GM18867 (cell line): Measurements from ENCODE around the gene PDE4D.

Experiments
- ATAC-seq: cut with Tn5 transposase; IDR thresholded peaks from one replicate; pipeline ENCODE4 v1.9.1; 2021; ENCODE audit warnings: mild to moderate bottlenecking, moderate library complexity; ENCODE audit not compliant: unreplicated experiment

Gene PDE4D

DNA sequence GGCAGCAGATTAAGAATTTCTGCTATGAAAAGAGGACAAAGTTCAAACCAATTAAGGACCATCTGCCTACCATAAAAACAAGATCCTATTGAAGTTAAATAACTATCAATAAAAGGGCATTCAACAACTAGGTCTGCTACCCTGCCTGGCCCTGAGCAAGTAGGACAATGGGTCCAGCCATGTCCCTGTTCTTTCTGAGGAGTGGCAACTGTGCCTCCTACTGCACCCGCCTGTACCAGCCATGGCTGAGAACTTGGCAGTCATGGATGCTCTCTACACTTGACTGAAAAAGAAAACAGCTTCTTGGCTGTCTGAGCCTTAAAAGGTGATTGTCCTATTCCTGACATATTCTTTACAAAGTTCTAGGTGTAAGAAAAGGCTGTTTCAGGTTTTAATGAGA lies 652.4 kb downstream of the PDE4D start:
- ATAC-seq: no peak

- peak; percentile 73 for ATAC-seq
Observed at GRCh38 chr5:59238126-59238902, 655.2 kb downstream of the PDE4D start.

- ATAC-seq: no peak
Observed at GRCh38 chr5:59236986-59237385, 656.5 kb downstream of the PDE4D start.

GRCh38 chr5:59236448-59236847 lies 657.1 kb downstream of the PDE4D start:
- ATAC-seq: no peak

DNA sequence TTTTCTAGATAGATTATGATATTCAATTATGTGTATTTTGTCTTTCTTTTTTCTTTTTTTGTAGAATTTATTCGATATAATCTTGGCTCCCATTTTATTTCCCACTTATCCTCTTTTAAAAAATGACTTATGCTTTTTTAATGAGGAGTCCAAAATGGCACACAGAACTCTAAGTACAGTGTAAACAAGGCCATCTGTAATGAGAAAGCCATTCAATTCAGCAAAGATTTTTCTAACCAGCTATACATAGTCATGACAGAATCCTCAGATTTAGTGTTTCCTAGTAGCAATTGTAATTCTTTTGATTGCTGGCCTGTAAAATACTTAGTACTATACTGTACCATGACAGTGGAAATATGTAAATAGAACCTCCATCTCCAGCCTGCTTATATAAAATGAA lies 659.3 kb downstream of the PDE4D start:
- ATAC-seq: no peak

GRCh38 chr5:59231221-59231931 lies 662.1 kb downstream of the PDE4D start:
- peak; percentile 59 for ATAC-seq

- no peak for ATAC-seq
Observed at GRCh38 chr5:59222687-59223511, 670.6 kb downstream of the PDE4D start.

DNA sequence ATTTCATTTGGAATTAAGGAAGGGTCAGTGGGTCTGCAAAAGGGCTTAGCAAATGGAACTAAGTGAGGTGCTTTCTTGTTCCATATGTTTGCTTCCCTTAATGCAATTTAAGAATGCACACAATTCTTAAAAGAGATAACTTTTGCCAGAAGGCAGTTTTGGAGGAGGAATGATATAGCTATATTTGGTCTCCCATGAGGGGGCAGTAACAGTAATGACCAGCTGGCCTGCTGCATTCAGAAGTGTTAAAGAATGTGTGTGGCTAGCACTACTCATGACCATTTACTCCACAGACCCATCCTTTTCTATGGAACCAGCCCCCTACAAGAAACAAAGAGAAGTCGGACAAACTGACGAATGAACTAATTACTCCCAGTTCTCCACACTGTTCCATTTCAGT lies 671.8 kb downstream of the PDE4D start:
- no peak for ATAC-seq

DNA sequence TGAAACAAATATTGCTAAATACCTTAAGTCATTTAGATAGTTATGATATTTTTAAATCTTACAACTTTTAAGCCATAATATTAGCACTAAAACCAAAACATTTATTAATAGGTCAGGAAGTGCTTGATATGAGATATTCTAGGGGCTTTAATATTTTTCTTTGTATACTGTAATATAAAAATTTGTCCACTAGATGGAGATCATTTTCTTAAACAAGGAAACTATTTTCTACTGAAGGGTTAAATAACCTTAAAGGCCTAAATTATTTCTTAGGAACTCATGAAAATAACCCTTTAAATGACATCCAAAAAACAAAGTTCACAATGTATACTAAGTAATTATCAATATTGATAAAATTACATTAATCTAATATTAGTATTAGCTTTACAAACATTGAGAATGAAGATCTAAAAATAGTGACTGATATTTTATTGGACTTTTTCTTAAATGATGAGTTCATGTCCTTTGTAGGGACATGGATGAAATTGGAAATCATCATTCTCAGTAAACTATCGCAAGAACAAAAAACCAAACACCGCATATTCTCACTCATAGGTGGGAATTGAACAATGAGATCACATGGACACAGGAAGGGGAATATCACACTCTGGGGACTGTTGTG lies 675.0 kb downstream of the PDE4D start:
- no peak for ATAC-seq

DNA sequence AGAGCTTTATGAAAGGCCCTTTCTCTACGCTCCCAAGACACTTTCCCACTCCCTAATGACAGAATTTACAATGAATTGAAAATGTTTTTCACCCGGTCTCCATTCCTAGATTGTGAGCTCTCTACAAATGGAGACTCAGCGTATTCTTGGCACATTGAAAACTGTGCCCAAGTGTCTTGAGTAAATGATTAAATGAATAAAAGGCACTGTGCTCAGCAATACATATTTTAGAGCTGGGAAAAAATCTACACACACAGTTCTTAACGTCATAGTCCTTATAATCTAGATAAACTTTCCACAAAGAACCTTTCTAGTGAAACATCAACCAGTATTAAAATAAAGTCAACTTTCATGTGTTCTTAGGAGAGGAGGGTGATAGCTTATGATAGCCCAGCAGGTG lies 676.7 kb downstream of the PDE4D start:
- ATAC-seq: no peak

- no peak for ATAC-seq
Observed at GRCh38 chr5:59212596-59212995, 680.9 kb downstream of the PDE4D start.

DNA sequence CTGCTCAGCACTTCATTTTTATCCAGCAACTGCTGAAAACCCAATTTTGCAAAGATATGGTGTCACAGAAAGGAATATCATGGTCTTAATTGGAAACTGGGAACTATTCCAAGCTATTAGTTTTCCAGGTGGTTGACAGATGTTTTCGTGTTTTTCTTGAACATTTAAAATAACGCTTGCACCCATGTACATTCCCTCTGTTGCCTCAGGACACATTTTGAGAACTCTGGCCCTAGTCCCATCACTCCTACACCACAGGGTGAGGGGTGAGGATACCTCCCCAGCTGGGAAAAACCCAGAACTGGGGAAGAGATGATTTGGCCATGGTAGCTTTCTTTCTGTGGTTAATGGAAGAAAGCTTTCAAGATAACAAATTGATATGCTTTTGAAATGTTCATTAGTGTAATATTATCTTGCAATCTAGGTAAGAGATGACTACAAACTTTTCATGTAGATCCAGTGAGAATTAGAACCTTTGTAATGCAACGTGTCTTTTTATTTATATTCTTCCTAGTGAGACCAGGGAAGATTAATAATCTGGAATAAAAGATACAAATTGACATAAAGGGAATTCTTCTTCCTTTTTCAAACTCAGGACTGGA lies 683.7 kb downstream of the PDE4D start:
- ATAC-seq: no peak

DNA sequence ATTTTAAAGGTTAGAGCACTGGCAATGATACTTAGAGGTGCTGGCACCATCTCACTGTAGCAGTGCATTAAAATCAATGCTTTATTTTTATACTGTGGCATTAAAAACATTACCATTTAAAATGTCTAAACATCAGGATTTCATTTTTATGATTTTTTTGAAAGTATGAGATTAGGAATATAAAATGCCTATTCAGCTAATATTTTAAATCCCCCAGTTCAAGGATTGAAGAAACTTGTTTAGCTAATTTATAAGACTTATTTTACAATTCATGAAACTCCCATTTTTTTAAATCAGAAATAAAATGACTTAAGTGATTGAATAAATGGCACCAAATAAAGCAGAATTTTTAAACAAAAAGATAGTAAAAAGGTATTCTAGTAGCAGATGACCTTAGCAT lies 685.1 kb downstream of the PDE4D start:
- no peak for ATAC-seq

DNA sequence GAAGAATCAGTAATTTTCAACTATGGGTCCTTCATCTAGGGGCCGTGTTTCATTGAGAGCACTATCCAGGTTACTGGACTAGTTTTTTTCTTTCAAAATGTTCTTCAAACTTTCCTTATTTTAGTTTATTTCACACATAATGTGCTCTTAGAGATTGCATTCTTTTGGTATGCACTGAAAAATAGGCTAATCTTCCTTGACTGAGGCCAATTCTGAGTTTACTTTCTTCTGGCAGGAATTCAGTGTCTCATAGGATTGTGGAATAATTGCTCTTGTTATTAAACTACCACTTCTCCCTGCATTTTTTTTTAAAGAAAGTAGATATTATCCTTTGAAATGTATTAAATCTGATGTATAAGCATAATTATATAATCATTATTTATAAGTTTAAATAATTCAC lies 686.1 kb downstream of the PDE4D start:
- no peak for ATAC-seq

GRCh38 chr5:59206132-59206581 lies 687.4 kb downstream of the PDE4D start:
- no peak for ATAC-seq

GRCh38 chr5:59204114-59204897 lies 689.2 kb downstream of the PDE4D start:
- ATAC-seq: no peak

- no peak for ATAC-seq
Observed at GRCh38 chr5:59199868-59200267, 693.7 kb downstream of the PDE4D start.

GRCh38 chr5:59198832-59199231 lies 694.7 kb downstream of the PDE4D start:
- ATAC-seq: no peak

DNA sequence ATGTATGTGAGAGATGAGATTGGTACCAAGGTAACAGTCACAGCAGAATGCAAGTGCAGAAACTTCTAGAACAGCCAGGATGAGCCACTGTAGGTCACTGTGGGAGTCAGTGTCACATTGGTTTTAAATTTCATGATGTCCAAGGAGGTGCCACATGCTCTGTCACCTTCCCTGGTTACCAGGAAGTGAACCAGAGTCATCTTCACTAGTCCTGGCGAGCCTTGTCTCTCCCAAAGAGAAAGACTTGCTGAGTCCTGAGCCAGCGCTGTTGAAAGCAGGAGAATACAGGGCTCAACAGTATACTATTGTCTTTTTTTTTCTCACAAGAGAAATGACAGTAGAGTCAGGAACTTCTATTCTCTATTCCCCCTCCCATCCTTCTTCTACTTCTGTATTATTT lies 695.2 kb downstream of the PDE4D start:
- no peak for ATAC-seq

- no peak for ATAC-seq
Observed at GRCh38 chr5:59197911-59198310, 695.6 kb downstream of the PDE4D start.
